NOMO-1 treated with dmso at 0.1 percent for 144 hours (cell line): Measurements from ENCODE around the gene FCSK.

Experiments used
- DNase-seq: peaks from one replicate; lab custom pipeline; 2025; ENCODE audit not compliant: unreplicated experiment; lab: John Stamatoyannopoulos, UW

Gene FCSK

GRCh38 chr16:70476272-70477020 is 22.1 kb downstream of the FCSK start:
- peak; percentile 69 for DNase-seq

GRCh38 chr16:70478169-70478568 is 23.8 kb downstream of the FCSK start:
- DNase-seq, result no peak

- no peak for DNase-seq
Observed at GRCh38 chr16:70478912-70479341, 24.5 kb downstream of the FCSK start.

GRCh38 chr16:70480127-70481105 is 26.0 kb downstream of the FCSK start:
- DNase-seq, result no peak

GRCh38 chr16:70481929-70482536 is 27.6 kb downstream of the FCSK start:
- DNase-seq, result no peak

GRCh38 chr16:70482624-70483023 is 28.2 kb downstream of the FCSK start:
- DNase-seq, result no peak

GRCh38 chr16:70483426-70483825 is 29.0 kb downstream of the FCSK start:
- no peak for DNase-seq

- DNase-seq, result no peak
Observed at GRCh38 chr16:70484867-70485266, 30.5 kb downstream of the FCSK start.

- no peak for DNase-seq
Observed at GRCh38 chr16:70490261-70490660, 35.9 kb downstream of the FCSK start.

- DNase-seq, result no peak
Observed at GRCh38 chr16:70493802-70494201, 39.4 kb downstream of the FCSK start.

GRCh38 chr16:70494202-70494770 is 39.9 kb downstream of the FCSK start:
- no peak for DNase-seq

- no peak for DNase-seq
Observed at GRCh38 chr16:70494777-70495176, 40.4 kb downstream of the FCSK start.

- DNase-seq, result no peak
Observed at GRCh38 chr16:70495425-70496182, 41.2 kb downstream of the FCSK start.

GRCh38 chr16:70496513-70496912 is 42.1 kb downstream of the FCSK start:
- DNase-seq, result no peak

GRCh38 chr16:70508752-70509151 is 54.4 kb downstream of the FCSK start:
- peak; percentile 43 for DNase-seq

GRCh38 chr16:70510216-70510615 is 55.8 kb downstream of the FCSK start:
- DNase-seq, result no peak

- no peak for DNase-seq
Observed at GRCh38 chr16:70511833-70512232, 57.4 kb downstream of the FCSK start.

- DNase-seq, result no peak
Observed at GRCh38 chr16:70512456-70512855, 58.1 kb downstream of the FCSK start.

- DNase-seq, result peak; percentile 52
Observed at GRCh38 chr16:70520612-70521297, 66.4 kb downstream of the FCSK start.
